HG02981 (cell line): Measurements from ENCODE around the gene TMPRSS5.

Experiments
- ATAC-seq: cut with Tn5 transposase; IDR thresholded peaks from one replicate; pipeline ENCODE4 v1.9.1; 2021; ENCODE audit warnings: mild to moderate bottlenecking, moderate library complexity; ENCODE audit not compliant: unreplicated experiment

Gene TMPRSS5

DNA sequence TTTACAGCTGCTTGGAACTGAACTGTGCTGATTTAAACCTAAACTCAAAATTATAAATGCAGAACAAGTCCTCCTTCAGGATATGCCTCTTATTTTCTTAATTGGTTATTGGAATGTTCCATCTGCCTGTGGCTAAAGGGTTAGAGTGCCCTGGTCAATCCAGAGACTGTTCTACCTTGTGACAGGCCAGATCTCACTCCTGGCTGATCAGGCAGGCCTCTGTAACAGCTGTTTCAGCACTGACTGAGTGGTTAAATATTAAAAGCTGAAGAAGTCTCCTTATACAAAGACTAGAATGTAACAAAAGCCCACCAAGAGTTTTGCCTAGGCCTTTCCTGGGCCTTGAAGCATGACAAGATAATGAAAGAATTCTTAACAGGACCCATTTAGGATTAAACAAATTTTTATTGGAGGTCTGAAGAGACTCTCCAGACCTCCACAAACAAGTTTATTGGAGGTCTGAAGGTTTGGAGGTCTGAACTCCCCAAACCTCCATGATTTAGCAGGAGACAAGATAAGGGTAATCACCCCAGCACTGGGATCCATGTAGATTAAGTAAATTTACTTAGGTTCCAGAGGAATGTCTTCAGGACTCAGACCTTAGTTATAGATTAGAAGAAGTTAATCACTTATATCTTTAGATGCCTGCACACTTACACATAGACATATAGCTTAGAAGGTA lies 35.8 kb downstream of the TMPRSS5 start:
- no peak for ATAC-seq

- no peak for ATAC-seq
These were observed 37.9 kb downstream of the TMPRSS5 start for GRCh38 chr11:113668255-113668654.

DNA sequence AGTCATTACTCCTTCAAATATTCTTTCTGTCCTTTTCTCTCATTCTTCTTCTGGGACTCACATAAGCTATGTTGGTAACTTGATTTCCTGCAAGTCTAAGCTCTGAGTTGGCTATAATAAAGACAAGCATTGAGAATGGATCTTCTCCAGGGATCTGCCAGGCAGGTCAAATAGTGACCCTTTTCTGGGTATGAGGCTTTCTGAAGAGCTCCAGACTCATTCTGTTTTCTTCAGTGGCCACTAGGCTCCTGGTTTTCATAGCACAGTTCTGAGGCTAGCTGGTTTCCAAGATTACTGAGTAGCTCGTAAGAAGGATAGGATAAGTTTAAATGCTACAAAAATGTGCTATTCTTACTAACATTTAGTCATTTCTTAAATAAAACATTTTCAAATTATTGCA lies 38.3 kb downstream of the TMPRSS5 start:
- ATAC-seq, result no peak

- no peak for ATAC-seq
These were observed 39.5 kb downstream of the TMPRSS5 start for GRCh38 chr11:113666584-113666983.

- no peak for ATAC-seq
These were observed 41.0 kb downstream of the TMPRSS5 start for GRCh38 chr11:113664981-113665710.

GRCh38 chr11:113664069-113664980 lies 41.8 kb downstream of the TMPRSS5 start:
- no peak for ATAC-seq

GRCh38 chr11:113663567-113663966 lies 42.5 kb downstream of the TMPRSS5 start:
- ATAC-seq, result no peak

- no peak for ATAC-seq
These were observed 50.3 kb downstream of the TMPRSS5 start for GRCh38 chr11:113655771-113656170.

- ATAC-seq, result no peak
These were observed 55.1 kb downstream of the TMPRSS5 start for GRCh38 chr11:113651023-113651422.

DNA sequence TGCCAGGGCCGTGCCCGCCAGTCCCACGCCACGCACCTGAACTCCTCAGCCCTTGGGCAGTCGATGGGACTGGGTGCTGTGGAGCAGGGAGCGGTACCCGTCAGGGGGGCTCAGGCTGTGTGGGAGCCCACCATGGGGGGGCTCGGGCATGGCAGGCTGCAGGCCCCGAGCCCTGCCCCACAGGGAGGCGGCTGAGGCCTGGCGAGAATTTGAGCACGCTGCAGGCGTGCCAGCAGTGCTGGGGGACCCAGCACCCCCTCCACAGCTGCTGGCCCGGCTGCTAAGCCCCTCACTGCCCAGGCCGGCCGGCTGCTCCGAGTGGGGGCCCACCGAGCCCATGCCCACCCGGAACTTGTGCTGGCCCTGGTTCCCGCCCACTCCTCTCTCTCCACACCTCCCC lies 56.8 kb downstream of the TMPRSS5 start:
- no peak for ATAC-seq

GRCh38 chr11:113647856-113648255 lies 58.3 kb downstream of the TMPRSS5 start:
- ATAC-seq, result no peak

- no peak for ATAC-seq
These were observed 59.0 kb downstream of the TMPRSS5 start for GRCh38 chr11:113647108-113647507.

DNA sequence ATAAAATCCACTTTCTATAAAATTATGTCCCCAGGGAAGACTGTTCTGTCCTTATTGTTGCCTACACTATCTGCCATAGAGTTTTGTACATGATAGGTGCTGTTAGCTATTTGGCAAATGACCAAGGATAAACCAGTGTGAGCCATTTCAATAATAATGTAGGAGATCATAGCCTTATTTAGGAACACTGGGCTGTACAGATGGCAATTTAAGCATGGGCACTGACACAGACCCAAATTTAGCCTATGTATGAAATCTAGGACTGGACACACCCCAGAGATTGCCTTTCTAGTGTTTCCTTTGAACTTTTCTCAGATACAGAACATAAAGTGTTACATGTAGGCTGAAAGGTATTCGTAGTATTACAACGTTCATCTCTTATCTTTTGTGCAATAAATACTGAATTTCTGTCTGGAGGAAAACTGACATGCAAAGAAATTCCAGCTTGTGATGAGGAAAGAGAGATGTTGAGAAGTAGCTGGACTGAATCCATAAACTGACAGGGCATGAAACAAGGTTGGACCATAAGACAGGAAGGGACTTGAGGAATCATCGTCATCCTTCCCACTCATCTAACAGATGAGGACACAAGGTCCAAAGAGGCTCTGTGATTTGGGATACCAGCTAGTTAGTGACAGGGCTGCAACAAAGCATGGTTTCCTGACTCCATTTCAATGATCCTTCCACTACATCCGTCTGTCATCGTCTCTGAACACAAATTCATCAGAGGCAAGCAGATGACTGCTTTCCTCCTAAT lies 60.3 kb downstream of the TMPRSS5 start:
- ATAC-seq, result no peak

GRCh38 chr11:113644605-113645004 lies 61.5 kb downstream of the TMPRSS5 start:
- ATAC-seq, result no peak

GRCh38 chr11:113643701-113644100 lies 62.4 kb downstream of the TMPRSS5 start:
- no peak for ATAC-seq

DNA sequence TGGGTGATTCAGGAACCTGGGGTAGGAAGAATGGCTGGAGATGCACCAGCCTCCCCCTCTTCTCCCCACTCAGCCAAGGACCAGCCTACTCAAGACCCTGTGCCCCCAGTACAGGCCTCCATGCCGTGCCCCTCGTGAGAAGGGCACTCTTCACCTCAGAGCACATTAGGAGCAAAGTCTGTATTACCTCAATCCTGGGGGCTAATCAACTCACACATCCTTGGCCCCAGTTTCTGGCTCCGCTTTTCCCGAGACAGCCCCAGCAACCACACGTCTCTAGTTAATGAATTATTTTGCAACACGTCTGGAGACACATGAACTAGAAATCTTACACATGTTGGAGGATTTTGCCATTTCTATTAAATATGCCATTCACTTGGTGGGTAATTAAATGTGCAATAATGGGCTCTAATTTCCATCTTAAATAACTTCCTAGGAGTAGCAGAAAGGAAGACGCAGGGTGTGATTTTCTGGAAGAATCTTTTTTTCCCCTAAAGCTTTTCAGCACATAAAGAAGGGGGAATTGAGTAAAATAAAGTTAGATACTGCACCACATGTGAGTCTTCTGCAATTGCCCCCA lies 63.0 kb downstream of the TMPRSS5 start:
- no peak for ATAC-seq

- ATAC-seq, result no peak
These were observed 64.0 kb downstream of the TMPRSS5 start for GRCh38 chr11:113642090-113642489.

GRCh38 chr11:113638376-113638775 lies 67.7 kb downstream of the TMPRSS5 start:
- no peak for ATAC-seq

GRCh38 chr11:113637636-113638035 lies 68.5 kb downstream of the TMPRSS5 start:
- no peak for ATAC-seq
